Raji (cell line): ENCODE results near the gene EDC3.

Experiments used
- POLR2A ChIP-seq: IDR thresholded peaks from 2 replicates; pipeline ENCODE4 v1.6.1; 2011; ENCODE audit warnings: low read depth, low read length, control low read depth; ENCODE audit not compliant: insufficient read depth

Gene EDC3

GRCh38 chr15:74636984-74637383 lies 58.8 kb downstream of the EDC3 start:
- no peak for TF ChIP-seq POLR2A

GRCh38 chr15:74635228-74635627 lies 60.6 kb downstream of the EDC3 start:
- TF ChIP-seq POLR2A = no peak

- TF ChIP-seq POLR2A = no peak
Observed at GRCh38 chr15:74633781-74634180, 62.0 kb downstream of the EDC3 start.

- TF ChIP-seq POLR2A = no peak
Observed at GRCh38 chr15:74632601-74633000, 63.2 kb downstream of the EDC3 start.

- no peak for TF ChIP-seq POLR2A
Observed at GRCh38 chr15:74631935-74632560, 63.8 kb downstream of the EDC3 start.

- no peak for TF ChIP-seq POLR2A
Observed at GRCh38 chr15:74631408-74631807, 64.4 kb downstream of the EDC3 start.

- TF ChIP-seq POLR2A = no peak
Observed at GRCh38 chr15:74631087-74631385, 64.8 kb downstream of the EDC3 start.

- no peak for TF ChIP-seq POLR2A
Observed at GRCh38 chr15:74630284-74631086, 65.3 kb downstream of the EDC3 start.

GRCh38 chr15:74628949-74629348 lies 66.9 kb downstream of the EDC3 start:
- no peak for TF ChIP-seq POLR2A

GRCh38 chr15:74628199-74628598 lies 67.6 kb downstream of the EDC3 start:
- TF ChIP-seq POLR2A = no peak

GRCh38 chr15:74627766-74628165 lies 68.1 kb downstream of the EDC3 start:
- no peak for TF ChIP-seq POLR2A

GRCh38 chr15:74626752-74627692 lies 68.8 kb downstream of the EDC3 start:
- TF ChIP-seq POLR2A = no peak

- TF ChIP-seq POLR2A = no peak
Observed at GRCh38 chr15:74626336-74626735, 69.5 kb downstream of the EDC3 start.

- TF ChIP-seq POLR2A = no peak
Observed at GRCh38 chr15:74625693-74626092, 70.1 kb downstream of the EDC3 start.

GRCh38 chr15:74624020-74624602 lies 71.7 kb downstream of the EDC3 start:
- no peak for TF ChIP-seq POLR2A
